ENCODE measurements around the gene WDFY4.

Gene WDFY4

DNA sequence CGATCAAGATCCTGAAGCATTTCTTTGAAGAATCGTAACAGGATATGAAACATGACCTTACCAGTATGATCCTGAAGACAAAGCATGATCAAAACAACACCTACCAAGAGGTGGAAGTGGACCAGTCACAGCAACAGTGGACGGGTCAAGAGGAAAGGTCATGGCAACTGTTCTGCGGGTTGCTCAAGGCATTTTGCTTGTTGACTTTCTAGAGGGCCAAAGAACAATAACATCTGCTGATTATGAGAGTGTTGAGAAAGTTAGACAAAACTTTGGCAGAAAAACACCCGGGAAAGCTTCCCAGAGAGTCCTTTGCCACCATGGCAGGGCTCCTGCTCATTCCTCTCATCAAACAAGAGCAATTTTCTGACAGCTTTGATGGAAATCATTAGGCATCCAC, 320.6 kb downstream of the WDFY4 start:
- no peak for DNase-seq

DNA sequence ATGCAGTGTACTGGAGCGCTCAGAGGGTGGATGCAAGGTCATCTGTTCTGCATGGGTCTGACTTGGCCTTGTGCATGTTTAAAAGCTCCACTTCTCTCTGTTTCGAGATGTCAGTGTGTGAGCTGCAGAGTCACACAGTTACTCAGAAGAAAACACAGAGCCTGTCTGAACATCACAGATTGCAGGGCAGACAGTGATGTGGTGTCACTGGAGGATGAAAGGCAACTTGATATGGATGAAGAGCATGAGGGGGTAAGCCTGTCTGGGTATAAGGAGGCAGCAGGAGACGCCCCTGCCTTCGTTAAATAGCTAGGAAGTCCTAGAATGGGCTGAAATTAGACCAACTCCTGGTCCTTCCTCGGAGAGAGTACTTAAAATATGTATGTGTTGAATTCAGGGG, 322.5 kb downstream of the WDFY4 start:
- DNase-seq, result no peak

DNA sequence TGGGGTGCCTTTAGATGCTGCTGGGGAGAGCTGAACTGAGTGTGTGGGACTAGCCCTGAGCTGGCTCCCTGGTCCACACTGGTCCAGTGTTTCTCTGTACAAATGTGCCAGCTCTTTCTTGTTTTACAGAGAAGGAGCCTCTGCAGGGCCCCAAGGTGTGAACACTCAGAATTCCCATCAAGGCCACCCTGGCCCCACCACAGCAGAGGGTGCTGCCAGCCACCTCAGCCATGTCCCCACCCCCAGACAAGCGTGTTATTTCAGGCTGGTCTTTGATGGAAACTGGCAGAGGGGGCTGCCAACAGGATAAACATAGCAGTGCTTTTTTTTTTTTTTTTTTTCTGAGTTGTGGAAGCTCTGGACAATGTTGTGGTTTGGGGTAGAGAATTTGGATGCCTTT, 323.4 kb downstream of the WDFY4 start:
- DNase-seq, result no peak

DNA sequence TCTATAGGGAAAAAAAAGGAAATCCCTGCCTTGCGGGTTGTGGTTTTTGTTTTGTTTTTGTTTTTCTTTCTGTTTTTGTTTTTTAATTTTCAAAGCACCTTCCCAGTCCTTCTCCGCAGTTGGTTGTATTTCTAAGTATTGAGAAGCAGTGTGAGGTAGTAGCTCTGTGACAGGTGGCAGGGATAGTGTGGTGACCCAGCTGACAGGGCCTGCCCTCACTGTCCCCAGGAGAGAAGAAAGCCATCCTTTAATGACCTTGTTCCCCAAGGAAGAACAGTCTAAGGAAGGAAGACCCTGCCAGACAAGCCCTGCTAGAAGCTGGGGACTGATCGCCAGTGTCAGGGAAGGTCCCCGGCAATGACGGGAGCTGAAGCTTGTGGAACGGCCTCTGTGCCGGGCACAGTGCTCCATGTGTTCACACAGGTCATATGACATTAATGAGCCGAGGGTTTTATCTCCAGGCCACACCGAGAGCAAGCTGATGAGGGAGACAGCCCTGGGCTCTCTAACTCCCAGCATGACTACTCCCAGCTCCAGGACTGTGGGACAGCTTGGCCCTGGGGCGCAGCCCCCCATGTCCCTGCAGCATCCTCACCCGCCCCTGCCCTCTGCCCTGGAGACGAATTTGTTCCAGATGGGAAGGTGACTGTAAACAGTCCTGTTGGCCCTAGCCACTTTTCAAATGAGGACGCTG, 324.0 kb downstream of the WDFY4 start:
- no peak for DNase-seq

DNA sequence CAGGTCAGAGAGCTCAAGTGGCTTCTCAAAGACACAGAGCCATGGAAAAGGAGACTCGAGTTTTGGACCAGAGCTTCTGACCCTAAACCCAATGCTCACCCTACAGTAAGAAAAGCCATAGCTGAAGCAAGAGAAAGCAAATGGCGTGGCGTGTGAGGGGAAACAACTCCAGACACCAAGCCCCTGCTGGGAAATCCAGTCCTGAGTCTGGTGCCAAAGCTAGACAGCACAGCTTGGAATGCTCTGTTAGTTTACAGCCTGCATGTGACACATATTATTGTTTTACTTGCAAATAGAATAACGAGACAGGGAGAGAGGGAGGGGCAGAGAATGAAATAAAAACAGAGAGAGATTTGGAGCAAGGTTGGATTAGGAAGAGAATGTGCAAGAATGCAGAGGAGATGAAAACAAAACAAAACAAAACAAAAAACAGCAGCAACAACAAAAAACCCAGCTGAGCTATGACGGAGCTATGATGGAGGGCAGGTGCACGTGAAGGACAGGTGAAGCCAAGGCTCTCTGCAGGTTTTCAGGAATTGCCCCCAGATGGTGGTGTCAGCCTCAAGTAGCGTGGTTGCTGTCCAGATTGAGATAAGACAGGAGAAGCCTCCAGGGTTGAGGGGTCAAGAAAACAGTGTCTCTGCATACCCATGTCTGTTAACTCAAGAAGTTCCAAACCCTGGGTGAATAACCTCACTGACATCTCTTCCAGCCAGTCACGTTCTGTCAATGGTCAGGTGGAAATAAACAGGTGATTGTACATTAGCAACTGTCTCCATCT, 324.7 kb downstream of the WDFY4 start:
- DNase-seq, result no peak

DNA sequence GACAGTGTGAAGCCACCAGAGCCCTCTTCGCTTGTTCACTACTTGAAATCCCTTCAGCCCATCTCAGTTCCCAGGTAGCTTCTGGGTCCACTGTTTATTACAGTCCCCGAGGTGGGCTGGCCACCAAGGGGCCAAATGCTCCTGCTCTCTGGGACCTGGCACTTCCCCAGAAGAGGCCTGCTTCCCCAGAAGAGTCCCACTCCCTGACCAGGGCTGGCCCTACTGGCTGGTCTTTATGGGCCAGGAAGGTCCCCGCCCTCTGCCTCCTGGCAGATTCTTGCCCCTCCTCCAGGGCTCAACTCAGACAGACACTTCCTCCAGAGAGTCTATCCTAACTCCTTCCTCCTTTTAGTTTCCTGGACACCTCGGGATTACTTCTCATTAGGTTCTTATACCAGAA, 325.6 kb downstream of the WDFY4 start:
- DNase-seq, result no peak

DNA sequence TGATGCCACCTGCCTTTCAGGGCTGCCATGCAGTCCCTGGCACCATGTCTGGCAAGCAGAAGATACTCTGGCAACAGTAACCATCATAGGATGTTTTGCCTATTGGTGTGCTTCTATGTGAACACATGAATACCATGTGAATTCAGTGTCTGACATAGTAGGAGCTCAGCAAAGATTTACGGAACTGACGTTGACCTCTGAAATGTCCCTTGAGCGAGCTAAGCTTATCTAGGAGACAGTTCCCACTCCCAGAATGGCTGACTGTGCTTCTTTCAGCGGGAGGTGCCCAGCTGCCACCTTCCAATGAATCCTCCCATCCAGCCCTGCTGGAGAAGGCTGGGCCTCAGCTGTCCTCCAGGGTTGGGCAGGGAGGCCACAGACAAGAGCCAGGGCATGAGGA, 326.2 kb downstream of the WDFY4 start:
- DNase-seq, result no peak

DNA sequence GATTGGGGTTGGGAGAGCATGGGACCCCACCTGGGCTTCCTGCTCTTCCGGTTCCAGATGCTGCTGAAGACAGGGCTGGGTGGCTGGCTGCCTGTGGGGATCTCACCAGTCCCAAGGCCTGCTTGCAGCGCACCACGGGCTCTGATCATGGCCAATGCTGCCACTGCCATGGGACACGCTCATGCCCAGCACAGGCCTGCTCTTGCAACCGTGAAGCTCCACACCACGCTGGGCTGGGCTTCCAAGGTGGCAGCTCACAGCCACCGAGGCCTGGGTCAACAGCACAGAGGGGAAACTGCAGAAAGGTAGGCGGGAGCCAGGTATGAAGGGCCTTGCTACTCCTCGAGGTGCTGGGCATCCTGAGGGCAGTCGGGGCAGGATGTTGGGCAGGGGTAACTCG, 327.1 kb downstream of the WDFY4 start:
- DNase-seq, result no peak

DNA sequence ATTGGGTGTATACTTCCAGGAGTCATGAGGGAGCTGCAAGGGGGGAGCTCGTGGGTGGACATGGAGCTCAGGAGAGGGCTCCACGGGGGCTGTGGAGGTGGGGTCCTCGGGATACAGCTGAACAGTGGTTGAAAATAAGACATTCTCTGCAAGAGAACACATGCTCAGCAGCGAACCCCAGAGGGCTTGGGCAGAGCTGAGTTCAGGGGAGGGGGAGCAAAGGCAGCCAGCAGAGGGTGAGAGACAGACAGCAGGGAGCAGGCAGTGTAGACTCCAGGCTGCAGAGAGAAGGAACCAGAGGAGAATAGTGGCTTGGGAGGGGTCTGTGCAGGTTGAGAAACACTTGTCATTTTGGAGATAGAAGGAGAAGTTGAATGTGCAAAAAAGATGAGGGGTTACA, 327.9 kb downstream of the WDFY4 start:
- DNase-seq, result no peak

DNA sequence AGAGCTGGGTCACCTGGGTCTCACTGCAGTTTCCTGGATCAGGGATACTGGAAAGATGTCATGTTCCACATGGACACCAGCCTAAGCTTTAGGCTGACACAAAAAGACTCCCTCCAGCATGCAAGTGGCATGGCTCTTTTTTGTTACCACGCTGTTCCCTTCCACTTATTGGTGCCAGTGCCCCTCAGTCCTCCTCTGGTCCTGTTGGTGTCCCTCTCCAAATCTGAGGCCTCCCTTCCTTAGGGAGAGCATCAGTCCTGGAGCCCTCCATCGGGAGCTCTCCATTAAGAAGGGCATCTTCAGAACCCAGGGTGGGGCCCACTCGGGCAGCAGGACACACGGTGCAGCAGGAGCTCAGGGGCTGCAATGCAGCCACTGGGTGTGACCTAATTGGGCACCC, 331.0 kb downstream of the WDFY4 start:
- no peak for DNase-seq

DNA sequence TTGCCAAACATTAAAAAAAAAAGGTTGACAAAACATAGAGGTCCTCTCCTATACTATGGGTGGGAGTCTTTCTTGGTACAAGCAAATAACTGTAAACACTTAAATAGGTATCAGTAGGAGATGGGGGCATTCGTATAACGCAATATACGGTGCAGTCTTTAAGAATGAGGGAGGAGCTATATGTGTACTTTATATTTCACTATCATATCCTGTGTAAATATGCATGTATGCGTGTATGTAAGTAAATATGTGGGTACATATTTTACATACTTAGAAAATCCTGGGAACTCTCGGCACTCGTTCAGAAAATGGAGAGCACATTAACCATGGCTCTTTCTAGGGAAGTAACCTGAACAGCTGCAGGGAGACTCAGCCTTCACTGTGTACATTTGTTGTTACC, 337.0 kb downstream of the WDFY4 start:
- no peak for DNase-seq

DNA sequence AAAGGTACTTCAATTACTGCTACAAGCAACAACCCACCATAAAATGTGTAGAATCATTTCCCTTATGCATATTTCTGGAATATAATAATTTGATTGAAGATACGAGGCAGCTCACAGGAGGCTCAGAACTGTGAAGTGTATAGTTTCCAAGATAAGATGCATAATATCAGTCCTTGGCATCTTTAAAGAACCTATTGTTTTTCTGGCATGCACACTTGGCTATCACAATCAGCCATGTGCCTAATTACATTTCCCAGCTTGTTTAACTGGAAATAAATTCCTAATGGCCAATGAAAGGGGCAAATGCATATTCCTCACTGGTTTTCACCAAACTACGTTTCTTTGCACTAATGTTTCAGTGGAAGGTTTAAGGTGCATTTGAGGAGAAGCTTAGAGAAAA, 338.4 kb downstream of the WDFY4 start:
- no peak for DNase-seq

DNA sequence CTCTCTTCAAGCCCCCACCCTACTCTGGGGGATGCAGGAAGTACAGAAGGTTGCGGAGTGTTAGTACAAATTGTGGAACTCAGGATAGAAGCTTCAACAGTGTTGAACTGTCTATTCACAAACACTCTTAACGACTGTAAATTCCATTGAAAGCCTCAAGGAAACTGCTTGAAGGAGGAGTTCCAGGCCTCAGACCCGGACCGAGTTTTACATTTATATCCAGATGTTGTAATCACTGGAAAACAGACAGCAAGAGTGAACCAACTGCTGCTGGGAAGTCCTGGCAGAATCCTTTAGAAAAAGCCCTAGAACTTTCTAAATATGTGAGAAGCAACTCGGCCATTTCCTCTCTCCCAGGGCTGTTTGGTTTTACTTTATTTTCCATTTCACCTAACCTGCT, 339.1 kb downstream of the WDFY4 start:
- DNase-seq, result no peak

DNA sequence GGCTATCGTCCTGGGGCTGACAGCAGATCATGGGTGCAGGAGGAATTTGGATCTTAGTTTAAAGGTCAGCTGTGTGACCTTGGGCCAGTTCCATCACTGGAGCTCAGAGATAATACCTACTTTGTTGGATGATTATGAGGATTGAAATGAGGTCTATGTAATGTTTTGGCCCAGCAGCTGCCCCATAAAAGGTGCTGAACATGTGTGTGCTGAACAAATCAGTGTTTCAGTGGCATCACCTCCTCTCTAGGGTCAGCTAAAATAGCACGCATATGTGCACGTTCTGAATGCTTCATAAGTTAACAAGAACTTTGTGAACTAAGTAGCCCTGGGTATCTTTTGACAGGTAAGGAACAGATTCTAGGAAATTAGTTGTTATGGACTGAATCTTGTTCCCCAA, 339.8 kb downstream of the WDFY4 start:
- DNase-seq, result no peak

DNA sequence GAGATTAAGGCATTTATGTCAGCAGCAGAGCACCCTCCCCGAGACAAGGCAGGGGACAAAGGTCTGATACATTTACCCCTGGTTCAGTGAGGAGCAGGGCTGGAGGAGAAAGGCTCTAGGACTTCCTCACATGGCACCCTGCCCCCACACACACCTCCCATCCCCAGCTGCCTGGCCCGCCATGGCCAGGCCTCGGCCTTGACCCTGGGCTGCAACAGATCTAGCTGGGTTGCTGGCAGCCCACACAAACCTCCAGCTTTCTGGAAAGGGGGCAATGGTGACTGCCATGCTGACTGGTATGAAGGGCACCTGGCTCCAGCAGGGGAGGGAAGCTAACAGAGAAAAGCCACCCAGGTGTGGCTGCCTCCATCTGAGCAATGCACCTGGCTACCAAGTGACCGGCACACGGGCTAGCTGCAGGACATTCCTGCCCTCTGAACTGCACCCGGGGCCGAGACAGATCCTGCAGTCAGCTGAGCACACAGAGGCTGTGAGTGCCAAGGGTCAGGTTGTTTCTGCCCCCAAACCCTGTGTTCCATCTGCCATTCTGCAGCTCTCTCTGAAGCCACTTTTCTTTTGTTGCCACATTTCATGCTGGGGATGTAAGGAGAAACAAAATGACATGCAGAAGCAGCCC, 340.8 kb downstream of the WDFY4 start:
- no peak for DNase-seq

DNA sequence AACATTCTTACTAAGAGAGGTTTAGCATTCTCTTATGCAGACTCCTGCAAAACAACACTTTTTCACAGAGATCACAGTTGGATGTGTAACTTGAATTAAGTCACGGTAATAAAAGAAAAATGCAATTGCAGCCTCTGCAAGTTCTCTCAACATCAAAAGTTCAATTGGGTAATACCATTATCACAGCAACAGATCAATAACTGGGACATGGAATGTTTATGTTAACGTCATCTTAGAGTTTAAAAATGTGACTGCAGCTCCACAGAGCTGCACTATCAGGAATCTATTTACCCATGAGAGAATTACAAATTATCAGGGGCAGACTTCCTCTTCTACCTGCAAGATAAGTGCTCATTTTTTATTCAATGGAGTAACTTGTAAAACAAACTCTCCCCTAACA, 344.0 kb downstream of the WDFY4 start:
- DNase-seq, result no peak

DNA sequence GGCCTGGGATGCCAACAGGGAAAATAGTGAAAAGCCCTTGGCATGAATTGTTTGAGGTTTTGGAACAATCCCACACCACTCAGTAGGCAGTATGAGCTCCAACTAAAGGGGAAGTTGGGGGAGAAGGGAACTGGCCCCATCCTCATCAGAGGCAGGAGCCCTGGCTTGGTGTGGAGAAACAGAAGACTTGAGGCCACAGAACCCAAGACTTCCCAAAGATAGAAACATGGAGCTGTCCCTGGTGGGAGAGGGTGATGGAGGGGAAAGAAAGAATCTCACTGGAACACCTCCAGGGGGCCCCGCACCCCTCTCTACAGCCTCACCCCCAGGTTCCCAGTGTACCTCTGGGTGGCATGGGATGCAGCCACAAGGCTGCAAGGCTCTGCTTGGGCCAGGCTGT, 345.0 kb downstream of the WDFY4 start:
- no peak for DNase-seq
